ENCODE measurements around the gene ATMIN.
A peak's percentile ranks its signal among the peaks of the same experiment; 100 is the strongest.

The ATMIN gene

GRCh38 chr16:81095953-81096714 lies 60.5 kb downstream of the ATMIN start, which contains the start of gene GCSH:
TSS of gene GCSH (minus strand) at chr16:81096395. CDS start at chr16:81096278, 117 bp downstream.
- Histone ChIP-seq H3K36me3 (ENCODE audit: insufficient read depth, low read length) (no peaks in the 10 kb centered on the region), H3K27ac (ENCODE audit: low read depth, low read length) (peak within 1 kb of the TSS; percentile 12; the same call in 1 of the 2 replicates), H3K4me1 (ENCODE audit: control insufficient read depth, insufficient read depth, low read length, unreplicated experiment) (peaks cover 4% of the 10 kb centered on the region), H2AFZ (ENCODE audit: low read length, unreplicated experiment) (peak within 1 kb of the TSS; percentile 88), H3K4me3 (ENCODE audit: low read depth, low read length) (peak within 1 kb of the TSS; percentile 87), H3K79me2 (ENCODE audit: control insufficient read depth, insufficient read depth, low read length, unreplicated experiment) (peaks cover 29% of the 10 kb centered on the region), H3K27me3 (ENCODE audit: insufficient read depth, low read length) (no peaks in the 10 kb centered on the region)

- peak overlapping the region; percentile 83 for H2AFZ ChIP-seq (ENCODE audit: low read length, unreplicated experiment)
- peaks cover 26% of the 10 kb centered on the region for H3K79me2 ChIP-seq (ENCODE audit: control insufficient read depth, insufficient read depth, low read length, unreplicated experiment)
- H3K4me1 ChIP-seq (ENCODE audit: control insufficient read depth, insufficient read depth, low read length, unreplicated experiment): peaks cover 4% of the 10 kb centered on the region
- H3K4me3 ChIP-seq (ENCODE audit: low read depth, low read length): peak overlapping the region; percentile 44
- H3K27me3 ChIP-seq (ENCODE audit: insufficient read depth, low read length): no peaks in the 10 kb centered on the region
- no peaks in the 10 kb centered on the region for H3K36me3 ChIP-seq (ENCODE audit: insufficient read depth, low read length)
- no peak overlapping the region for H3K27ac ChIP-seq (ENCODE audit: low read depth, low read length)
Observed at GRCh38 chr16:81096715-81097208, 61.1 kb downstream of the ATMIN start.
